ENCODE results near the gene SULF2. TPM values are rescaled to one million over a fixed set of nuclear protein-coding genes. Genes with fewer than 3 reads are reported as not detected.
"Not testable (repeated sequence)": the region's sequence is repeated elsewhere in the genome, so short reads cannot be mapped to it uniquely, and the experiment has no call there.

The SULF2 gene
- total RNA-seq, 1 experiment from 2014 or later, result 52.0 TPM

DNA sequence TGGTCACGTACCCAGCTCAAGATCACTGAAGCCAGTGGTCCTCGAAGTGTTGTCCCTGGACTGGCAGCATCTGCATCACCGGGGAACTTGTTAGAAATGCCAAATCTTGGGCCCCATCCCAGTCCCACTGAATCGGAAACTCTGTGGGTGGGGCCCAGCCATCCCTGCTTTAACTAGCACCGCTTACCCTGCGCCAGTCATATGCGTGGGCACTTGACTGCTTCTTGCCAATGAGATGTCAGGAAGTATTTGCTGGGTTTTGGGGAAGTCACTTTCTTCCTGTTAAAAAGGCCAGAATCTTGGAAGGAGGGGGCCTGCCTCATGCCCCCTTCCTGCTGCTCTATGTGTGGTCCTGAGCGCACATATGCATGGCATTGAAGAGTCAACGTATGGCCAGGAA is 11.7 kb upstream of the SULF2 start:
- Histone ChIP-seq H3K27me3 (ENCODE audit: control insufficient read depth, insufficient read depth, low read length) (no peaks in the 10 kb centered on the region; the same call in 1 of the 2 replicates), H3K4me3 (ENCODE audit: insufficient read depth, low read depth, low read length) (no peak overlapping the region), H3K36me3 (replicated peaks; ENCODE audit: control insufficient read depth, insufficient read depth, low read length) (no peaks in the 10 kb centered on the region)
- DNase-seq, result no peak

DNA sequence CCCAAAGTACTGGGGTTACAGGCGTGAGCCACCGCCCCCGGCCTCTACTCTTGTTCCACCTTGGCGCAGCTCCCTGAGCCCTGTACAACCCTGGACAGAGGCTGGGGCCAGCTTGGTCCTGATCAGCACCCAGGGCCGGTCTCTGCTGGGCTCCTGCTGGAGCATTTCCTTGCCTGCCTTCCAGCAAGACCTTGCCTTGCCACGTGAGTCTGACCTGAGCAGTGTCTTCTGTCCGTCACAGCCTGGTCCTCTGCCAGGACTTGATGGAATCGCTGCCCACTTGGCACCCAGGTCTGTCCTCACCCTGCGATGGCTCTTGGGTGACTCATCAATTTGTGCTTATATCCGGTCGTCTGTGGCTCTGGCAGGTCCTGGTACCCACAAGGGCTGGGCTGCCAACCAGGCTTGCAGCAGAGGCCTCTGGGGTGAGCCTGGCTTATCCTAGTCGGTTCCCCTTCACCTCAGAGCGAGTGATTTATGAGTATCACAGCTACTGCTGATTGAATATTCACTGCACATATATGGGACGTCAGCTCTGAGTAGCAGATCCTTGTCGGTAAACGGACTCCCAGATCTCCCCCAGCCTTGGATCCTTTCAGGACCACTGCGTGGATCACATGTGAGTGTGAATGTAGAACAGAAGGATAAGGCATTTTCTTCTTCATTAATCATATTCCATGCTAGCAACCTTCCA is 10.1 kb upstream of the SULF2 start:
- Histone ChIP-seq H3K4me3 (ENCODE audit: insufficient read depth, low read depth, low read length) (no peak overlapping the region), H3K27me3 (ENCODE audit: control insufficient read depth, insufficient read depth, low read length) (no peaks in the 10 kb centered on the region), H3K36me3 (replicated peaks; ENCODE audit: control insufficient read depth, insufficient read depth, low read length) (no peaks in the 10 kb centered on the region)
- no peak for DNase-seq

DNA sequence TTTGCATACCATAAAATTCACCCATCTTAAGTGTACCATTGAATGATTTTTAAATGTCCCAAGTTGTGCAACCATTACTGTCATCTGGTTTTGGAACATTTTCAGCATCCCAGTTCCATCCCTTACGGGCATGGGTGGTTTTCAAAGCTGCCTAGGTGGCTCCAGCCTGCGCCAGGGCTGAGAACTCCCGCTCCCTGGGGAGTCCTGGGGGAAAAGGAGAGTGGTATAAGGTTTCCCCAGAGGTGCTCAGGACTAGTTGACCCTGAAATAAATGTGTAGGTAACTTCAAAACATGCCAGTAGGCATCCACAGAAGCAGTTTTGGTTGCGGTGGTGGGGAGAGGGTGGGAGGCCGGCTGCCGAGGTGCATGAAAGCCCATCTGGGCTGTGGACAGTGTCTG is 9.0 kb upstream of the SULF2 start:
- not testable (repeated sequence) for H3K36me3 ChIP-seq (replicated peaks; ENCODE audit: control insufficient read depth, insufficient read depth, low read length); DNase-seq; H3K27me3 ChIP-seq (ENCODE audit: control insufficient read depth, insufficient read depth, low read length); H3K4me3 ChIP-seq (ENCODE audit: insufficient read depth, low read depth, low read length)

DNA sequence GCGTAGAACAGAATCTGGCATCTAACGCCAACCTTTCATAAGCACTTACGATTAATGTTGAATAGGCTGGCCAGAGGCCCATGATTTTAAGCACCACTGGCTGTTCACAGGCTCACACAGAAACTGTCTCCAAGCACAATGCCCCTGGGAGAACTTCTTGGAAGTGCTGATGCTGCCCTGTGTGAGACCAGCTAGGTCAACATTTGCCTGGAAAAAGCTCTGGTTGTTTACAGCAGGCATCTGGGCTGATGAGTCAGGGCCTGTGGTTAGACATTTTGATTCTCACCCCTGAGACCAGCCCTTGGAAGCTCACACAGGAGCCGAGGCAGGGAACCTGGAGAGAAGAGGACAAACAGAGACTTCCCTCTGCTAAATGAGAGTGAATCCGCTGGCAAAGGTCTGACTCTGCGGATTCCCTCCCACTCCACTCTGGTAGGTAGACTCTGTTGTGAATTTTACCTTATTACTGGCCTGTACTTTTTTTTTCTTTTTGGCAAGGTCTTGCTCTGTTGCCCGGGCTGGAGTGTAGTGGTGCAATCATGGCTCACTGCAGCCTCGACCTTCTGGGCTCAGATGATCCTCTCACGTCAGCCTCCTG is 6.8 kb upstream of the SULF2 start:
- H3K36me3 ChIP-seq (replicated peaks; ENCODE audit: control insufficient read depth, insufficient read depth, low read length), result no peaks in the 10 kb centered on the region
- no peaks in the 10 kb centered on the region for H3K27me3 ChIP-seq (ENCODE audit: control insufficient read depth, insufficient read depth, low read length)
- DNase-seq, result peak; percentile 56
- H3K4me3 ChIP-seq (ENCODE audit: insufficient read depth, low read depth, low read length), result no peak overlapping the region

DNA sequence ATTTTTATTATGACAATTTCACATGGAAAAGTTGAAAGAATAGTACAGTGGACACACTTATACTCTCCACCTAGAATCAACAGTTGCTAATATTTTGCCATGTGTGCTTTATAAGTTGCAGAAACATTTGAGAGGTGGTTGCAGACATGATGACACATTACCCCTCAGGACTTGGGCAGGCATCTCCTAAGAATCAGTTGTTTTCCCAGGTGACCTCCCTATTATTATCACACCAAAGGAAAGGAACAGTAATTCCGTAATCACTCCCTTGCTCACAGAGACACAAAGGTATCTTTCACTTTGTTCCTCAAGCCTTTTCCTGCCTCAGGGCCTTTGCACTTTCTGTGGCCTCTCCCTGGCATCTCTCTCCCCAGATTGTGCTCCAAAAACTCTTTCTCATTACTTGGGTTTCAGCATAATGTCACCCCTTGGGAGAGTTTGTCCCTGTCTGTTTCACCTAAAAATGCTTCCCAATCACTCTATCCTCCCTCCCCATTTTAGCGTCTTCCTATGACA is 5.9 kb upstream of the SULF2 start:
- Histone ChIP-seq H3K36me3 (replicated peaks; ENCODE audit: control insufficient read depth, insufficient read depth, low read length) (no peaks in the 10 kb centered on the region), H3K4me3 (ENCODE audit: insufficient read depth, low read depth, low read length) (no peak overlapping the region), H3K27me3 (ENCODE audit: control insufficient read depth, insufficient read depth, low read length) (peaks cover 2% of the 10 kb centered on the region; the same call in 1 of the 2 replicates)
- no peak for DNase-seq

DNA sequence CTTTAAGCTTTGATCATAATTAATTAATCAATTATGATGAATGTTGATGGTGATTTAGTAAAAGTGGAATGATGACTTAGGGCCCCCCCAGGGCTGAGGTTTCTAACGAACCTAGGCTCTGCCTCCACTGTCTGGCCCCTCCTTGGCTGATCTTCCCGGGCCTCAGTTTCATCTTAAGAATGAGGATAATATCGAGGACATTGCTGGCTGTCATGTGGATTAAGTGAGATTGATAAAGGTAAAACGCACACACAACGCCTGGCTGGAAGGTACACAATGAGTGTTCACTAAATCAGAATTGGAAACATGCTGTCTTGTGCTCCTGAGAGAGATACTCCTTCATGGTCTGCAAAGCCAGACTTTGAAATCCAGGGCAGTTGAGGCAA is 5.3 kb upstream of the SULF2 start:
- H3K4me3 ChIP-seq (ENCODE audit: insufficient read depth, low read depth, low read length), result no peak overlapping the region
- no peak for DNase-seq
- H3K27me3 ChIP-seq (ENCODE audit: control insufficient read depth, insufficient read depth, low read length), result peaks cover 6% of the 10 kb centered on the region
- no peaks in the 10 kb centered on the region for H3K36me3 ChIP-seq (replicated peaks; ENCODE audit: control insufficient read depth, insufficient read depth, low read length)

DNA sequence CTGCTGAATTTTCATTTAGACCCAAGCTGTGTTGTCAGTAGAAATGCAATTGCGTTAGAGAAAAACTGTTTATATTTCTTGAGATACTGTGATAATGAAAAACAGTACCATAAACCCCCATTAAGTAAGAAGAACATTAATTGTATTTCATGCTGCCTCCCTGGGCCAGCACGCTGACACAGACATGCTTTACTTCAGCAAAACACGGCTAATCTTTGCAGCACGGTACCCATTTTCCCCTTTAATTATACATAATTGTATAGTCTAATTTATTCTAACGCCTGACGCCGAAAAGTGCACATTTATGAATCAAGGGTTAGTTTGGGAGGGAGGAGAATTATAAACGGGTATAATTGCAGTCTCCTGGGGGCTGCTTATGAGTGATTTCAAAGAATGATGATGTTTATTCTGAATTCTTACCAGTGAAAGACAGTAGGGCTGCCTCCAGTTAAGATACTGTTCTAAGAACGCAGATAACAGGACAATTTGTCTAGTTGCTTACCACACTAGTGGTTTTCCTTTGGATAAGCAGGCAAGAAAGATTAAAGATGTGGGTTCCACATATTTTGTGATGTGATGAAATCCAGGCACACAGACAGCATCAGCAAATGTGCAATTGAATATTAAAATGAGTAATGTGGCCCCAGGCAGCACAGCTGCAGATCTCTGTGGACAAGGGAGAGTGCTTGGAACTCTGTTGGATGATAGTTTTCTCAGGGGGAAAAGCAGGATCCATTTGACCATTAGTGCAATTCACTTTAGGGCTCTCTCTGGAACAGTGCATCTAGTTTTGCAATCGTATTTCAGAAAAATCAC is 4.7 kb upstream of the SULF2 start:
- H3K4me3 ChIP-seq (ENCODE audit: insufficient read depth, low read depth, low read length), result no peak overlapping the region
- H3K27me3 ChIP-seq (ENCODE audit: control insufficient read depth, insufficient read depth, low read length), result peaks cover 6% of the 10 kb centered on the region
- no peaks in the 10 kb centered on the region for H3K36me3 ChIP-seq (replicated peaks; ENCODE audit: control insufficient read depth, insufficient read depth, low read length)
- no peak for DNase-seq

DNA sequence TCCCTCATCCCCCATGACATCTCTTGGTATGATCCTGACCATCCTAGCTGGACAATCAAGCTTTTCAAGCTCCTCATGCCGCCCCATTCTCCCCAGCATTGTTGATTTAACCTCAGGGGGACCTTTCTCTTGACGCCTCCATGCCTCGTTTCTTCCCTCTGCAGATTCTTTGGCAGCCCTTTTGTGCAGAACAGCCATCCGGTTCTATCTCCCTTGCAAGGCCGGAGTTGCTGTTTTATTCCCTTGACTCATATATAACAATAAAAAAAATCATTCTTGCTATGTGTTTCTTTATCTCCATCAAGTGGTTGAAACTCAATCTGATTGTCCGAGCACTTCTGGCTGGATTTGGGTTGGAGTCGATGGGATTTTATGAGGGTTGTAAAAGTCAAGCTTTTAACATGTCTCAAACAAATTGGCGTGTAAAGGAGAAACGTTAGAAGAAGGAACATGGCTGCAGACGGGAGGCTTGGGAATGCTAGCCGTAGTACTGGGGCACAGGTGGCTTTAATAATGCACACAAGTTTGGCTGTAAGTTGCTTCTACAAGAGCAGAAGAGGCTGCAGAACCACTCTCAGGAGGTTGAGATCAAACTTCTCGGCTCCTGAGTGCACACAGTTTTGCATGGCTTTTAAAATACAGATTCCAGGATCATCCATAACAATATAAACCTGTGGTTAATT is 3.9 kb upstream of the SULF2 start:
- no peaks in the 10 kb centered on the region for H3K36me3 ChIP-seq (replicated peaks; ENCODE audit: control insufficient read depth, insufficient read depth, low read length)
- no peak for DNase-seq
- no peak overlapping the region for H3K4me3 ChIP-seq (ENCODE audit: insufficient read depth, low read depth, low read length)
- peaks cover 12% of the 10 kb centered on the region for H3K27me3 ChIP-seq (ENCODE audit: control insufficient read depth, insufficient read depth, low read length)

DNA sequence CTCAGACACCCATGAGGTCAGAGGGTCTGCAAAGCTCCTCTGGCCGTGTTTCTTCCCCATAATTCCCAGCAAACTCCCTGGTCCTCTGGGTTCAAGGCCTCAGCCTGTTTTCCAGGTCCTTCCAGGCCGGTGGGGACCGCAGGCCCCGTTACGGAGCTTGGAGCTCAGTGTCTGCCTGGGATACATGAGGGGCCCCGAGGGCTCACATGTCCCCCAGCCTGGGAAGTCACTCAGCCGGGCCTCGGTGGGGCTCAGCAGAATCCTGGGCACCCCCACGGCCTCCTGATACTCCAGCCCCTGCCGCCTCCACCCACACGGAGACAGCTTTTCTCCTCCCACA is 3.4 kb upstream of the SULF2 start:
- no peak for DNase-seq
- Histone ChIP-seq H3K36me3 (replicated peaks; ENCODE audit: control insufficient read depth, insufficient read depth, low read length) (no peaks in the 10 kb centered on the region), H3K4me3 (ENCODE audit: insufficient read depth, low read depth, low read length) (no peak overlapping the region), H3K27me3 (ENCODE audit: control insufficient read depth, insufficient read depth, low read length) (peaks cover 17% of the 10 kb centered on the region)

DNA sequence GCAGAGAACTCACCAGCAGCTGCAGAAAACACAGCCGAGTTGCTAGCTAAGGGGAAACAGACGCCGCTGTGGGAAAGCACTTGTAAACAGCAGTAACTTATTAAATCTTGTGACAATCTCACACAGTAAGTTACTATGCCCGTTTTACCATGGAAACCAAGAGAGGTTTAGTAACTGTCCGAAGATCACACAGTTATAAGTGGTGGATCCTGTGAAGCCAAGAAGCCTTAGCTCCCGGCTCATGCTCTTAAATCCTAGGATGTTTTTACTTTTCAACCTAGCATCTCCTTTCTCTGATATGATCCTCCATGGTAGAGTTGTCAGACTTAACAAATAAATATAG is 1.5 kb upstream of the SULF2 start:
- peaks cover 22% of the 10 kb centered on the region for H3K27me3 ChIP-seq (ENCODE audit: control insufficient read depth, insufficient read depth, low read length)
- H3K36me3 ChIP-seq (replicated peaks; ENCODE audit: control insufficient read depth, insufficient read depth, low read length), result no peaks in the 10 kb centered on the region
- no peak for DNase-seq
- H3K4me3 ChIP-seq (ENCODE audit: insufficient read depth, low read depth, low read length), result no peak overlapping the region; the same call in 1 of the 2 replicates

DNA sequence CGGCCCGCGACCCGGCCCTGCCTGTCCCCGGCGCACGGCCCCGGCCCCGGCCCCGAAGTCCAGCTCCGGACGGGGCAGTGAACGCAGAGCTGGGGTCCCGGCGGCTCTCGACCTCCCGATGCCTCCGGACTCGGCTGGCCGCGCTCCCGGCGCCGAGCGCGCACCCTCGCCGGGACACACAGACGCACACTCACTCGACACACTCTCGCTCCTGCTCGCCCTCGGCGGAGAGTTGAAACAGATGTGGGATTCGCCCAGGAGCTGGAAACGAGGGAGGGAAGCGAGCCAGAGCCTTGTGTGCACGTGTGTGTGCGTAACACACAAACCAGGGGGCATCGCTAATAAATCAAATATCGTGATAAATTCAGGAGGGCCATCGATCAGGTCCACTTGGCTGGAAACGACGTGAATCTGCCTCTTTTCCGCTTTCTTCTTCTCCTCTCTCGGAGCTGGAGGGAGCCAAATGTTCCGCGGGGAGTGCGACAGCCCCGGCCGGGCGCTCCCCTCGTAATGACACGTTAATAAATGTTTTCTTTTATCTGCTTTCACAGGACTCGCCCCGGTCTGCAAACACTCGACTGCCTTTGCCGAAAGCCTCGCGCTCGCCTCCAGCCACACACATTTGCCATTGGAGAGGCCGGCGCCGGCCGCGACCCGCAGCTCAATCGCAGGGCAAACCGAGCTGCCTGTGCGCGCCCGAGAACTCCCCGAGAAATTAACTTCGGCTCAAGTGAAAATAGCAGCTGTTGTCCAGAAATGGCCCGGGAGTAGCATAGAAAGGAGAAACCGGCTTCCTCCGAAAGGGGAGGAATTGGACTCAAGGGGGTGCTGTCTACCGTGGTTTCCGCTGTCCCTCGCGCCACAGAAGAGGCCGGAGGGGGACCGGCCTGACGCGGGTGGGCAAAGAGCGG is 828 bp upstream of the SULF2 start:
- DNase-seq, result peak; percentile 90
- Histone ChIP-seq H3K36me3 (replicated peaks; ENCODE audit: control insufficient read depth, insufficient read depth, low read length) (no peaks in the 10 kb centered on the region), H3K27me3 (ENCODE audit: control insufficient read depth, insufficient read depth, low read length) (peaks cover 22% of the 10 kb centered on the region), H3K4me3 (ENCODE audit: insufficient read depth, low read depth, low read length) (peak overlapping the region; percentile 46)

DNA sequence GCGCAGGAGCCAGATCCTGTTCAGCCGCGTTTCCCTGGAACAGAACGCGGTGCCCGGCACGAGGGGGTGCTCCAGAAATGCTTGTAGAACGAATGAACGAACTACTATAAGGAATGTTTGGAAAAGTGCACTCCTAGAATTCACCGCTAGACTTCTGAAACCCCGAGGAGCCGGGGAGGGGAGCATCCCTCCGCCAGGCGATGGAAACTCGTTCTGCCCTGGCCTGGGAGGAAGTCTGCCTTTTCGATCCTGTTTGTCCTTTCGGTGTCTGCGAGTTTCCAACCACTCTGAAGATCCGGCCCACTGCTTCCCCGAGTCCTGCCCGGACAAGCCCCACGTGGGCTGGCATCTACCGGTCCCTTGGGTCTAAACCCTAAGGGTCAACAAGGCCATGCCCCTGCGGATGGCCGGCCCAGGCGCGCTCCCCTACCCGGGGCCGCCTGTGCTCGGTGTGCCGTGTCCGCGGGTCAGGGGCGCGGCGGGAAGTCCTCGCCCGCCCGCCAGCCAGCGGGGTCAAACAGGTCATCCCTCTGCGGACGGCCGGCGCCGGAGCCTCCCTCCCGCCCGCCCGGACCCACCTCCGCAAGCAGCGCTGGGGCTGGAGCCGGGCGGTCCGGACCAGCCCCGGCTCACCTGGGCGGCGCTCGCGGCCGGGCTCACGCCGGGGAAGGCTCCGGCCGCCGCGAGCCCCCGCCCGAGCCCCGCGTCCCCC is 526 bp downstream of the SULF2 start:
- Histone ChIP-seq H3K4me3 (ENCODE audit: insufficient read depth, low read depth, low read length) (peak overlapping the region; percentile 57), H3K27me3 (ENCODE audit: control insufficient read depth, insufficient read depth, low read length) (peaks cover 22% of the 10 kb centered on the region), H3K36me3 (replicated peaks; ENCODE audit: control insufficient read depth, insufficient read depth, low read length) (no peaks in the 10 kb centered on the region)
- peak; percentile 85 for DNase-seq

DNA sequence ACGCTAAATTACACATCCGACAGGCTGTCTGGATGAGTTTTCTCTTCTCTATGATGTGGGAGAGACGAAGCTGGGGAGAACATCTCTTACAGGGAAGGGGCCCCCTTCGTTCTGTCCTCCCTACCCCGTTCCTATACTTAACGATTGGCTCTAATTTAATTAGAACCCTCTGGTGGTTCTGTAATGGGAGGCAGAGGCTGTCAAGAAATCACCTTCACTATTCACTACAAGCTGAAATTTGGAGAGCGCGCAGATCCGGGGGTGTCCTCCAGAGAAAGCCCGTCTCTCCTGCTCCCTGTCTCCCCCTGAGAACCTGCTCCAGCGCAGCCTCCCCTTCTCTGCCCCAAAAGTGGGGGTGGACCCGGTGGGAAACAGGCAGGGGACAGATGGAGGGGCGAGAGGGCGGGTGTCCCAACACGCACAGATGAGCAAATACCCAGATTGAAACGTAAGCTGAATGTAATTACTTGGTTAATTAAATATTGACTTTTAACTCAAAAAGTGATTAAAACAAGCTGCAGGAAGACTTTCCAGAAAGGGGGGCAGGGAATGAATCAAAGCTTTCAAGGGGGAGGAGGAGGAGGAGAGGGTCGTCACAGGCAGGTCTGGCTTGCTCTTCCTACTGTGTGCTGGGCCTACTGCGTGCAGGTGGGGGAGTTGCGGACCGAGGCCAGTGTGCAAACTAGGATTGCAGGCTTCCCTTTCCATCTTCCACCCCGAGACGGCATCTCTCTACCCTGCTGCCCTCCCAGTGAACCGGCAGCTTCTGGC is 1.3 kb downstream of the SULF2 start:
- DNase-seq, result peak; percentile 56
- Histone ChIP-seq H3K27me3 (ENCODE audit: control insufficient read depth, insufficient read depth, low read length) (peaks cover 22% of the 10 kb centered on the region), H3K4me3 (ENCODE audit: insufficient read depth, low read depth, low read length) (peak overlapping the region; percentile 57), H3K36me3 (replicated peaks; ENCODE audit: control insufficient read depth, insufficient read depth, low read length) (no peaks in the 10 kb centered on the region)

Data from H7 (cell line).